ENCODE data around the gene CFAP77.

DNA sequence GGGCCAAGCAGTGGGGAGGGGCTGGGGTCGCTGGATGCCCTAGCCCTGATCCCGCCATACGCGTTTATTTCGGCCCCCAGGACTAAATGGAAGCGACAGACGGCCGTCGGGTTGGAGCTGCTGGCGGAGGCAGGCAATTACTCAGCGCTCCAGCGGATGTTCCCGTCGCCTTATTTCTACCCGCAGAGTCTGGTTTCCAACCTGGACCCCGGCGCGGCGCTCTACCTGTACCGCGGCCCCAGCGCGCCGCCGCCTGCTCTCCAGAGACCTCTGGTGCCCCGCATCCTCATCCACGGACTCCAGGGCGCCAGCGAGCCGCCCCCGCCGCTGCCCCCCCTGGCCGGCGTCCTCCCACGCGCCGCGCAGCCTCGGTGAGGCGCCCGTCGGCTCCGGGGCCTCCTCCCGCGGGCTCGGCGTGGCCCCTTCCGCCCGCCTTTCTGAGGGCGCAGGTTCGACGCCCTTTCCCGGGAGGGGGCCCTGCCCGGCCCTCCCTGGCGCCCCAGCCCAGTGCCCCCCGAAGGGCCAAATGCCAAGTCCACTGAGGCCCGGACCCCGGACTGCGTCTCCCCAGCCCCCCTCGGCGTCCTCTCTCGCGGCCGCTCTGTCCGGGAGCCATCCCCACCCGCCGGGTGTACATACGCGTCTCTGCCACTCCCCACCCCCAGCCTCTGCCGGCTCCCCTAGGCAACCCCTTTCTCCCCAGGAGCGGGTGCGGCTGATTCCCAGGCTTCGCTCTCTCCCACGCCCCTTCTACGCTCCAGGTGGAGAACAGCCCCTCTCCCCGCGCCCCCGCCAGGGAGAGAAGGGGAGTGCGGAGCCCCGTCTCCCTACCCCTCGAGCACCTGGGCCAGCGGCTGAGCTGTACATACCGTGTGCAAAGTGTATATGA is 179.4 kb downstream of the CFAP77 start:
- TF ChIP-seq, protein P1, sequence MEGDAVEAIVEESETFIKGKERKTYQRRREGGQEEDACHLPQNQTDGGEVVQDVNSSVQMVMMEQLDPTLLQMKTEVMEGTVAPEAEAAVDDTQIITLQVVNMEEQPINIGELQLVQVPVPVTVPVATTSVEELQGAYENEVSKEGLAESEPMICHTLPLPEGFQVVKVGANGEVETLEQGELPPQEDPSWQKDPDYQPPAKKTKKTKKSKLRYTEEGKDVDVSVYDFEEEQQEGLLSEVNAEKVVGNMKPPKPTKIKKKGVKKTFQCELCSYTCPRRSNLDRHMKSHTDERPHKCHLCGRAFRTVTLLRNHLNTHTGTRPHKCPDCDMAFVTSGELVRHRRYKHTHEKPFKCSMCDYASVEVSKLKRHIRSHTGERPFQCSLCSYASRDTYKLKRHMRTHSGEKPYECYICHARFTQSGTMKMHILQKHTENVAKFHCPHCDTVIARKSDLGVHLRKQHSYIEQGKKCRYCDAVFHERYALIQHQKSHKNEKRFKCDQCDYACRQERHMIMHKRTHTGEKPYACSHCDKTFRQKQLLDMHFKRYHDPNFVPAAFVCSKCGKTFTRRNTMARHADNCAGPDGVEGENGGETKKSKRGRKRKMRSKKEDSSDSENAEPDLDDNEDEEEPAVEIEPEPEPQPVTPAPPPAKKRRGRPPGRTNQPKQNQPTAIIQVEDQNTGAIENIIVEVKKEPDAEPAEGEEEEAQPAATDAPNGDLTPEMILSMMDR (conservative IDR thresholded peaks at IDR 0.05; ENCODE audit: low read depth, low read length): no peak
- TF ChIP-seq EZH2 (IDR thresholded peaks at IDR 0.05; ENCODE audit: borderline replicate concordance, low read depth, low read length, poor library complexity, severe bottlenecking): peak; percentile 96

All from A673 (cell line).